Measurements from ENCODE around the gene CEP70. TPM values are rescaled to one million over a fixed set of nuclear protein-coding genes. Genes with fewer than 3 reads are reported as not detected.

The CEP70 gene
- total and polyA plus RNA-seq, 2 of the 13 experiments (the other 11 are each of a cell fraction or from before 2014, with no cell fraction given), result 4.0 to 22.3 TPM

GRCh38 chr3:138594150-138594934 lies at the start of gene CEP70 (continued):
- TF ChIP-seq TFE3 (CRISPR knock-in tag; IDR thresholded peaks at IDR 0.05) (peak; percentile 44; the same call in 1 of the 2 replicates), ZNF619 (CRISPR knock-in tag; IDR thresholded peaks at IDR 0.05) (0 out of 2 replicates have a peak, but pooled peaks have one; percentile 58), TAF15 (IDR thresholded peaks at IDR 0.05; ENCODE audit: low read depth, low read length, poor library complexity, severe bottlenecking) (no peak), PREB (CRISPR knock-in tag; IDR thresholded peaks at IDR 0.05) (0 out of 2 replicates have a peak, but pooled peaks have one; percentile 25), ZNF614 (CRISPR knock-in tag; IDR thresholded peaks at IDR 0.05; ENCODE audit: borderline replicate concordance) (peak; percentile 47; the same call in 1 of the 2 replicates), KDM5B (CRISPR knock-in tag; IDR thresholded peaks at IDR 0.05; ENCODE audit: borderline replicate concordance) (peak; percentile 61; the same call in 1 of the 2 replicates), ZNF235 (CRISPR knock-in tag; IDR thresholded peaks at IDR 0.05; ENCODE audit: borderline replicate concordance) (no peak; the same call in 1 of the 2 replicates), CAMTA2 (CRISPR knock-in tag; IDR thresholded peaks at IDR 0.05; ENCODE audit: borderline replicate concordance) (no peak), DNMT1 (CRISPR knock-in tag; IDR thresholded peaks at IDR 0.05) (no peak)
- TF ChIP-seq, protein P1, sequence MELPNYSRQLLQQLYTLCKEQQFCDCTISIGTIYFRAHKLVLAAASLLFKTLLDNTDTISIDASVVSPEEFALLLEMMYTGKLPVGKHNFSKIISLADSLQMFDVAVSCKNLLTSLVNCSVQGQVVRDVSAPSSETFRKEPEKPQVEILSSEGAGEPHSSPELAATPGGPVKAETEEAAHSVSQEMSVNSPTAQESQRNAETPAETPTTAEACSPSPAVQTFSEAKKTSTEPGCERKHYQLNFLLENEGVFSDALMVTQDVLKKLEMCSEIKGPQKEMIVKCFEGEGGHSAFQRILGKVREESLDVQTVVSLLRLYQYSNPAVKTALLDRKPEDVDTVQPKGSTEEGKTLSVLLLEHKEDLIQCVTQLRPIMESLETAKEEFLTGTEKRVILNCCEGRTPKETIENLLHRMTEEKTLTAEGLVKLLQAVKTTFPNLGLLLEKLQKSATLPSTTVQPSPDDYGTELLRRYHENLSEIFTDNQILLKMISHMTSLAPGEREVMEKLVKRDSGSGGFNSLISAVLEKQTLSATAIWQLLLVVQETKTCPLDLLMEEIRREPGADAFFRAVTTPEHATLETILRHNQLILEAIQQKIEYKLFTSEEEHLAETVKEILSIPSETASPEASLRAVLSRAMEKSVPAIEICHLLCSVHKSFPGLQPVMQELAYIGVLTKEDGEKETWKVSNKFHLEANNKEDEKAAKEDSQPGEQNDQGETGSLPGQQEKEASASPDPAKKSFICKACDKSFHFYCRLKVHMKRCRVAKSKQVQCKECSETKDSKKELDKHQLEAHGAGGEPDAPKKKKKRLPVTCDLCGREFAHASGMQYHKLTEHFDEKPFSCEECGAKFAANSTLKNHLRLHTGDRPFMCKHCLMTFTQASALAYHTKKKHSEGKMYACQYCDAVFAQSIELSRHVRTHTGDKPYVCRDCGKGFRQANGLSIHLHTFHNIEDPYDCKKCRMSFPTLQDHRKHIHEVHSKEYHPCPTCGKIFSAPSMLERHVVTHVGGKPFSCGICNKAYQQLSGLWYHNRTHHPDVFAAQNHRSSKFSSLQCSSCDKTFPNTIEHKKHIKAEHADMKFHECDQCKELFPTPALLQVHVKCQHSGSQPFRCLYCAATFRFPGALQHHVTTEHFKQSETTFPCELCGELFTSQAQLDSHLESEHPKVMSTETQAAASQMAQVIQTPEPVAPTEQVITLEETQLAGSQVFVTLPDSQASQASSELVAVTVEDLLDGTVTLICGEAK (IDR thresholded peaks at IDR 0.05), result no peak
- TF ChIP-seq, protein P1 (CRISPR knock-in tag; IDR thresholded peaks at IDR 0.05), result no peak
- TF ChIP-seq, protein P2, sequence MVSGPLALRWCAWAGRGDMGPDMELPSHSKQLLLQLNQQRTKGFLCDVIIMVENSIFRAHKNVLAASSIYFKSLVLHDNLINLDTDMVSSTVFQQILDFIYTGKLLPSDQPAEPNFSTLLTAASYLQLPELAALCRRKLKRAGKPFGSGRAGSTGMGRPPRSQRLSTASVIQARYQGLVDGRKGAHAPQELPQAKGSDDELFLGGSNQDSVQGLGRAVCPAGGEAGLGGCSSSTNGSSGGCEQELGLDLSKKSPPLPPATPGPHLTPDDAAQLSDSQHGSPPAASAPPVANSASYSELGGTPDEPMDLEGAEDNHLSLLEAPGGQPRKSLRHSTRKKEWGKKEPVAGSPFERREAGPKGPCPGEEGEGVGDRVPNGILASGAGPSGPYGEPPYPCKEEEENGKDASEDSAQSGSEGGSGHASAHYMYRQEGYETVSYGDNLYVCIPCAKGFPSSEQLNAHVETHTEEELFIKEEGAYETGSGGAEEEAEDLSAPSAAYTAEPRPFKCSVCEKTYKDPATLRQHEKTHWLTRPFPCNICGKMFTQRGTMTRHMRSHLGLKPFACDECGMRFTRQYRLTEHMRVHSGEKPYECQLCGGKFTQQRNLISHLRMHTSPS (CRISPR knock-in tag; IDR thresholded peaks at IDR 0.05; ENCODE audit: low read depth), result peak; percentile 70
- TF ChIP-seq, protein P3, sequence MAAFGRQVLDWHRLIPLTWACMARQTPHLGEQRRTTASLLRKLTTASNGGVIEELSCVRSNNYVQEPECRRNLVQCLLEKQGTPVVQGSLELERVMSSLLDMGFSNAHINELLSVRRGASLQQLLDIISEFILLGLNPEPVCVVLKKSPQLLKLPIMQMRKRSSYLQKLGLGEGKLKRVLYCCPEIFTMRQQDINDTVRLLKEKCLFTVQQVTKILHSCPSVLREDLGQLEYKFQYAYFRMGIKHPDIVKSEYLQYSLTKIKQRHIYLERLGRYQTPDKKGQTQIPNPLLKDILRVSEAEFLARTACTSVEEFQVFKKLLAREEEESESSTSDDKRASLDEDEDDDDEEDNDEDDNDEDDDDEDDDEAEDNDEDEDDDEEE (CRISPR knock-in tag; IDR thresholded peaks at IDR 0.05), result no peak
